ENCODE results near the gene PHOX2B. TPM values are rescaled to one million over a fixed set of nuclear protein-coding genes. Genes with fewer than 3 reads are reported as not detected.

PHOX2B gene
- total RNA-seq, 1 experiment from 2014 or later = not detected

DNA sequence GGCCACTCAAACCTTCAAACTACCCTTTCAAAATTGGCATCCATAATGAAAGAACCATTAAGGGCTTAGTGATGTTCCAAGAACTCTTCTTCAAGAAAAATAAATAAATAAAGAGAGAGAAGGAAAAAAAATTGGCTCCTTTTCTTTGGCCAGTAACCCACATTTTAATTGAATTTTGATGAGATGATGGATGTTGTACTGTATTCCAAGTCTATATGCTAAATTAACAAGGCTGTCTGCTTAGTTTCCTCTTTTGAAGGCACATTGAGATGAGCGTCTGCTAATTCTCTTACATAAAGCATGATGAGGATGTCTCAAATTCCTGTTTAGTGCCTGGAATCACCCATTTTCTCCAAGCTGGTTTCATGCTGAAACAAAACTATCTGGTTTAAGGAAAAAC lies 33.4 kb downstream of the PHOX2B start:
- no peaks in the 10 kb centered on the region for H3K36me3 ChIP-seq (ENCODE audit: control insufficient read depth, insufficient read depth, low read length)
- intact Hi-C loops (cut with micrococcal nuclease; ENCODE audit: unreplicated experiment) = no loop called here
- H3K4me1 ChIP-seq = 0 out of 2 replicates have a peak, but pooled peaks cover under 1% of the 10 kb centered on the region
- H3K27me3 Mint-ChIP-seq (ENCODE audit: insufficient read depth, unreplicated experiment) = peaks cover 14% of the 10 kb centered on the region
- H3K4me1 Mint-ChIP-seq (ENCODE audit: low read depth, unreplicated experiment) = no peaks in the 10 kb centered on the region
- TF ChIP-seq, protein P1, sequence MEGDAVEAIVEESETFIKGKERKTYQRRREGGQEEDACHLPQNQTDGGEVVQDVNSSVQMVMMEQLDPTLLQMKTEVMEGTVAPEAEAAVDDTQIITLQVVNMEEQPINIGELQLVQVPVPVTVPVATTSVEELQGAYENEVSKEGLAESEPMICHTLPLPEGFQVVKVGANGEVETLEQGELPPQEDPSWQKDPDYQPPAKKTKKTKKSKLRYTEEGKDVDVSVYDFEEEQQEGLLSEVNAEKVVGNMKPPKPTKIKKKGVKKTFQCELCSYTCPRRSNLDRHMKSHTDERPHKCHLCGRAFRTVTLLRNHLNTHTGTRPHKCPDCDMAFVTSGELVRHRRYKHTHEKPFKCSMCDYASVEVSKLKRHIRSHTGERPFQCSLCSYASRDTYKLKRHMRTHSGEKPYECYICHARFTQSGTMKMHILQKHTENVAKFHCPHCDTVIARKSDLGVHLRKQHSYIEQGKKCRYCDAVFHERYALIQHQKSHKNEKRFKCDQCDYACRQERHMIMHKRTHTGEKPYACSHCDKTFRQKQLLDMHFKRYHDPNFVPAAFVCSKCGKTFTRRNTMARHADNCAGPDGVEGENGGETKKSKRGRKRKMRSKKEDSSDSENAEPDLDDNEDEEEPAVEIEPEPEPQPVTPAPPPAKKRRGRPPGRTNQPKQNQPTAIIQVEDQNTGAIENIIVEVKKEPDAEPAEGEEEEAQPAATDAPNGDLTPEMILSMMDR (IDR thresholded peaks at IDR 0.05; ENCODE audit: insufficient read depth in 1 of 2, low read depth in 1 of 2, low read length in 1 of 2, severe bottlenecking in 1 of 2, unreplicated experiment in 1 of 2) = no peak
- no peak overlapping the region for H3K4me3 Mint-ChIP-seq (ENCODE audit: unreplicated experiment)
- H3K36me3 Mint-ChIP-seq (ENCODE audit: insufficient read depth, unreplicated experiment) = no peaks in the 10 kb centered on the region
- CTCF ChIA-PET = no interaction called here
- no peaks in the 10 kb centered on the region for H3K9me3 Mint-ChIP-seq (ENCODE audit: unreplicated experiment)
- no peaks in the 10 kb centered on the region for H3K27me3 ChIP-seq (replicated peaks; ENCODE audit: control insufficient read depth, insufficient read depth, low read length)
- H3K27ac Mint-ChIP-seq (ENCODE audit: unreplicated experiment) = no peak overlapping the region
- no peak overlapping the region for H3K4me3 ChIP-seq (ENCODE audit: low read depth, low read length)
- H3K9me3 ChIP-seq = no peaks in the 10 kb centered on the region
- no TSS peak for BruUV-seq (replicated peaks)
- DNase-seq = no peak
- POLR2A ChIA-PET = no interaction called here

DNA sequence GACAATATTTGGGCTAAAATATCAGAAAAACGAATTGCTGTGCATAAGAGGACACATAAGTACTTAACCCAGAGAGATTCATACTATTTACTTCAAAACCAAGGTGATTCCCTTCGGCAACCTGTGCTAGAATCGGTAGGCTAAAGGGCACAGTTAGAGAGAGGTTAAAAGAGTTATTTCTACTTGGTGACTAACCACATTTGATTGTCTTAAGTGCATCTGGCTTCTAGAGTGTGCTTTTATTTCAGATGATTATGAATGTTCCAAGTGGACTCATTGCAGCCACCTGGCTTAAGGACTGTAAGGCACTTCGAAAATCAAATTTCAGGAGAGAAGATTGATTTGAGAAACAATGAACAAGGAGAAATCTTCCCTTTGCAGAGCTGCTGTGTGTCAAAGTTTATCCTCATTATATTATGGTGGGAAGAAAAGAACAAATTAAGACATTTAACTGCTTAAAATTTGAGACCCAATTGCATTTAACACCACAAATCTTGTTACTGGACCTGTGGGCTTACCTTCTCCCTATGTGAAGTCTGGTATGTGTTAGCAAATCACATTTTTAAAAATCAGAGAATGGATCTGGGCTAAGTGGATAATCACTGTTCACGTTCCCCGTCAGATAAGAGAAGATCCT lies 34.0 kb downstream of the PHOX2B start:
- Histone ChIP-seq H3K27me3 (replicated peaks; ENCODE audit: control insufficient read depth, insufficient read depth, low read length) (no peaks in the 10 kb centered on the region), H3K4me3 (ENCODE audit: low read depth, low read length) (no peak overlapping the region), H3K36me3 (ENCODE audit: control insufficient read depth, insufficient read depth, low read length) (no peaks in the 10 kb centered on the region), H3K4me1 (0 out of 2 replicates have a peak, but pooled peaks cover 4% of the 10 kb centered on the region), H3K9me3 (no peaks in the 10 kb centered on the region)
- TF ChIP-seq, protein P1 (IDR thresholded peaks at IDR 0.05; ENCODE audit: insufficient read depth in 1 of 2, low read depth in 1 of 2, low read length in 1 of 2, severe bottlenecking in 1 of 2, unreplicated experiment in 1 of 2) = no peak
- H3K9me3 Mint-ChIP-seq (ENCODE audit: unreplicated experiment) = no peaks in the 10 kb centered on the region
- intact Hi-C loops (cut with micrococcal nuclease; ENCODE audit: unreplicated experiment) = no loop called here
- CTCF ChIA-PET = no interaction called here
- no peak overlapping the region for H3K27ac Mint-ChIP-seq (ENCODE audit: unreplicated experiment)
- no peaks in the 10 kb centered on the region for H3K36me3 Mint-ChIP-seq (ENCODE audit: insufficient read depth, unreplicated experiment)
- no peak for DNase-seq
- BruUV-seq (replicated peaks) = no TSS peak
- POLR2A ChIA-PET = no interaction called here
- no peak overlapping the region for H3K4me3 Mint-ChIP-seq (ENCODE audit: unreplicated experiment)
- no peaks in the 10 kb centered on the region for H3K4me1 Mint-ChIP-seq (ENCODE audit: low read depth, unreplicated experiment)
- peaks cover 10% of the 10 kb centered on the region for H3K27me3 Mint-ChIP-seq (ENCODE audit: insufficient read depth, unreplicated experiment)

DNA sequence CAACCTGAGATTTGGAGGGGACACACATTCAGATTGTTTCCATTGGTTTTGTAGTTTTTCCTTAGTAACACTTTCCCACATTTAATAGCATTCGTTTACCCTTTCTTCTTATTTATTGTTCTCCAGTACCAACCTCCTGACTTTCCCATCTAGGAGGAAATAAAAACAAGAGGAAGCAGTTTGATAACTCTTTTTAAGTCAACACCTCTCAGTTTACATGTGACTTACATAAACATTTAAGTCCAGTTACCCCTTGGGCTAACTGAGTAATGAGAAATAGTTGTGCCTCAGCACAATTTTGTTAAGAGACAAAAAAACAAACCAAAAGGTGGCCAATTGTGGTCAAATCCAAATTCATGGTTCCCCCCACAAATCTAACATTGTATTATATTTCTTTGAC lies 34.8 kb downstream of the PHOX2B start:
- BruUV-seq (replicated peaks) = no TSS peak
- TF ChIP-seq, protein P1 (IDR thresholded peaks at IDR 0.05; ENCODE audit: insufficient read depth in 1 of 2, low read depth in 1 of 2, low read length in 1 of 2, severe bottlenecking in 1 of 2, unreplicated experiment in 1 of 2) = no peak
- no peaks in the 10 kb centered on the region for H3K4me1 Mint-ChIP-seq (ENCODE audit: low read depth, unreplicated experiment)

More for the DNA sequence above, 34.8 kb downstream of the PHOX2B start:
- intact Hi-C loops (cut with micrococcal nuclease; ENCODE audit: unreplicated experiment) = no loop called here
- Mint-ChIP-seq H3K4me3 (ENCODE audit: unreplicated experiment) (no peak overlapping the region), H3K36me3 (ENCODE audit: insufficient read depth, unreplicated experiment) (no peaks in the 10 kb centered on the region), H3K9me3 (ENCODE audit: unreplicated experiment) (no peaks in the 10 kb centered on the region), H3K27ac (ENCODE audit: unreplicated experiment) (no peak overlapping the region), H3K27me3 (ENCODE audit: insufficient read depth, unreplicated experiment) (peaks cover 5% of the 10 kb centered on the region)
- CTCF ChIA-PET = no interaction called here
- no peaks in the 10 kb centered on the region for H3K9me3 ChIP-seq
- H3K4me1 ChIP-seq = 0 out of 2 replicates have a peak, but pooled peaks cover 4% of the 10 kb centered on the region
- POLR2A ChIA-PET = no interaction called here
- no peak for DNase-seq
- H3K27me3 ChIP-seq (replicated peaks; ENCODE audit: control insufficient read depth, insufficient read depth, low read length) = no peaks in the 10 kb centered on the region
- no peak overlapping the region for H3K4me3 ChIP-seq (ENCODE audit: low read depth, low read length)
- H3K36me3 ChIP-seq (ENCODE audit: control insufficient read depth, insufficient read depth, low read length) = no peaks in the 10 kb centered on the region

Measured in Caco-2 (cell line).